ENCODE data around the gene PRIM2.
"Not testable (repeated sequence)": the region's sequence is repeated elsewhere in the genome, so short reads cannot be mapped to it uniquely, and the experiment has no call there.

PRIM2 gene

DNA sequence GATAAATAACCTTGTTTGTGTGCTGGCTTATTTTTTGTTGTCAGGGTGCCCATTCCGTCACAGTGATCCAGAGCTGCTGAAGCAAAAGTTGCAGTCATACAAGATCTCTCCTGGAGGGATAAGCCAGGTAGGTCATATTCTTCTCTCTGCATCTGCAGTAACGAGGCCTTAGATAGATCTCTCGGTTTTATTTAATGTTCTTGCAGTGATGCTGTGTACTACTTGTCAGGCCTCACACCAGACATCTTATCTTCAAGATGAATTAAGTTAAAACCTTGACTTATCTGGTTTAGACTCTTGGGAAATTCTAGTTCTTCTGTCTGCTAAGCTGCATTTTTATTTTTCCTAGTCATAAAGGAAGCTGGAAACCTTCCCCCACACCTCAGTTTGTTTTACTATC, 288.9 kb downstream of the PRIM2 start:
- not testable (repeated sequence) for DNase-seq (ENCODE audit: low read depth in 3 of 3)

DNA sequence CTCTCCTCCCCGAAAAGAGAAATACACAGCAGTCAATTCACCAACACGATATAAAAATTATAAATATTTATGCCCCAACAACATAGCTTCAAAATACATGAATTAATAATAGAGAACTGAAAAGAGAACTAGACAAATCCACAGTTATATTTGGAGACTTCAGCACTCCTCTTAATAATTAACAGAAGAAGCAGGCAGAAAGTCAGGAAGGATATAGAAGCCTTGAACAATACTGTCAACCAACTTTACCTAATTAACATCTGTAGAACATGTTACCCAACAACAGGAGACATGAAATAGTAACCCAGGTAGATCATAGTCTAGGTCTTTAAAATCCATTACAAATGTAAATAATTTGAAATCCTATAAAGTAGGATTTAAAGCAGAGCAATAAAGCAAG, 293.2 kb downstream of the PRIM2 start:
- not testable (repeated sequence) for DNase-seq (ENCODE audit: low read depth in 3 of 3)

DNA sequence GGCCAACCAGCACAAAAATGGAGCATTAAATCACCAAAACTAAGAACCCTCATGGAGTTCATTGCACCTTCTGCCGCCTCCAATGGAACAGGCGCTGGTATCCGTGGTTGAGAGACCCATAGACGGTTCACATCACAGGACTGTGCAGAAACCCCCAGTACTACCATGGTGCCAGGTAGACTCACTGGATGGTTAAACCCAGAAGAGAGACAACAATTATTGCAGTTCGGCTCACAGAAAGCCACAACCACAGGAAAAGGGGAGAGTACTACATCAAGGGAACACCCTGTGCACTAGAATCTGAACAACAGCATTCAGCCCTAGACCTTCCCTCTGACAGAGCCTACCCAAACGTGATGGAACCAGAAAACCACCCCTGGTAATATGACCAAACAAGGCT, 301.5 kb downstream of the PRIM2 start:
- DNase-seq (ENCODE audit: low read depth in 3 of 3), result not testable (repeated sequence)

DNA sequence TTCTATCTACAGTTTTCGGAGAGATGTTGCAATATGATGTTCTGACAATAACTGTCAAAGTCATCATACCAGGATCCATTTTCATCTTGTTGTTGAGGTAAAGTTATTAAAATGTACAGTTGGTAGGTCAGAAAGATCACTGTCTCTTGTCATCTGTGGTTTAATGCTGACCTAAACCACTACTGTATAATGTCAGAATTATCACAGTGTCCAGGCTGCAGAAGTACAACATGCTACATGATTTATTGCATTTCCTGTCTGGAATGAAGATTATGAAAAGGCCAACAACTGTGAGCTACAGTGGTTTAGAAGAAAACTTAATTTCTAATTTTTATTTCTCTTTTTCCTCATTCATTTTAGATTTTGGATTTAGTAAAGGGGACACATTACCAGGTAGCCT, 314.3 kb downstream of the PRIM2 start:
- not testable (repeated sequence) for DNase-seq (ENCODE audit: low read depth in 3 of 3)

DNA sequence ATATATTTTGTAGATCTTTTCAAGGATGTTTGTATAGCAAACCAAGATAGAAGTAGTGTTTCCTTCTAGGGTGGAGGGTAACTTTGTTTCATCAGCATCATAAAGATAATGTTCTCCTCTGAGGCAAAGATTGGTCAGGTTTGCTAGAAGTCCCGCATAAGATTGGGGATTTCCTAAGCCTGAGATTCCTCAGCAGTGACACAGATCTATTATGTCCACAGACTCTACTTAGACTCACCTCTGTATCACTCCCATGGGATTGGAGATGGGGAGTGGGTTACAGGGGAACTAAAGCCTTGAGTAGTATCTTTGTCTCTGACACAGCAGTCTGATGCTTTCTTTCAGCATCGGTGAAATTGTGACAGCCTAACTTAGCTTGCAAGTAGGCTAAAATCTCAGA, 341.1 kb downstream of the PRIM2 start:
- not testable (repeated sequence) for DNase-seq (ENCODE audit: low read depth in 3 of 3)

DNA sequence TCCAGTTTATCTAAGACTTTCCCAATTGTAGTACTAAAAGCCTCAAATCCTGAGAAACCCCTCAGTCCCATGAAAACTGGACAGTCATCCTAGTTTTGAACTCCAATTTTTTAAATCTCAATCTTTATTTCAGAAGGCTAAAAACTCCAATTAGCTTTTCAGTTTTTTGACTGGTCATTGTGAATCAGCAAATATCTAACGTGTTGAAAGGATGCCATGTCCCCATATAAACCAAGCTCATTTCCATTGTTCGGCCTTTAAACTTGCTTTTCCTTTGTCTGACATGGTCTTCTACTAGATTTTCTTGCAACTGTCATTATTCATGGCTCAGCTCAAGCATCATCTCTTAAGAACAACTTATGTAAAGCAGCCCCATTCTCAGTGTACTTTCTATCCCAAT, 342.4 kb downstream of the PRIM2 start:
- not testable (repeated sequence) for DNase-seq (ENCODE audit: low read depth in 3 of 3)

DNA sequence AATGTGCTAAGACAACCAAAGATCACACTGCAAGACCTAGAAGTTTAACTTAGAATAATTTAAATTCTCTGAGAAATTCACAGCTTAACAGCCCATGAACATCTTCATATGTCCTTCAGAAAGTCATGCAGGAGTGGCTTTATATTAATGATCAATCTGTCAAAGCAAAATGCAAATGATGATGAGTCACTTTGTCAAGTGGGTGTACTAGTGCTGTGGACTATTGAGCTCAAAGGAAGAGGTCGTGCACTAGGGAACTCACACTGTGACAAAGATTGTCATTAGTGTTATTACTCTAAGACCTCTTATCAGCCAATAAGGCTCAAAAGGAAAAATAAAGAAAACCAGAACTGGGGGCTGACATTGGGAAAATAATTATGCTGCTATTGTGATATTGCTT, 343.5 kb downstream of the PRIM2 start:
- not testable (repeated sequence) for DNase-seq (ENCODE audit: low read depth in 3 of 3)

DNA sequence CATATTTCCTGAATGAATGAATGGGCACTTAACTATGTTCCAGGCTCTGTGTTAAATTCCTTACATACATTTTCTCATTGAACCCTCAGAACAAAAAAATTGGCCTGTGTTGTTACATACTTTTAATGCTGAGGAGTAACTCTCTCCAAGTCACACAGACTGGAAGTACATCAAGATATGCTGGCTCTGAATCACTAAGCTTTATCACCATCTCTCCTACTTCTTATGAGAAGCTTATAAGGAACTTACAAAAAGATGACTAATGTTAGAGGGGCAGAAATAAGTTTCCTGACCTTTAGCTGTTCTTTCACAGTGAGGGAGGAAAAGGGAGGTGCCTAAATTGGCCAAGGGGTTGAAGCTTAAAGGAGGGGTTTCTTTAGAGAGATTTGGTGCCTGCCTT, 350.7 kb downstream of the PRIM2 start:
- DNase-seq (ENCODE audit: low read depth in 3 of 3), result not testable (repeated sequence)

DNA sequence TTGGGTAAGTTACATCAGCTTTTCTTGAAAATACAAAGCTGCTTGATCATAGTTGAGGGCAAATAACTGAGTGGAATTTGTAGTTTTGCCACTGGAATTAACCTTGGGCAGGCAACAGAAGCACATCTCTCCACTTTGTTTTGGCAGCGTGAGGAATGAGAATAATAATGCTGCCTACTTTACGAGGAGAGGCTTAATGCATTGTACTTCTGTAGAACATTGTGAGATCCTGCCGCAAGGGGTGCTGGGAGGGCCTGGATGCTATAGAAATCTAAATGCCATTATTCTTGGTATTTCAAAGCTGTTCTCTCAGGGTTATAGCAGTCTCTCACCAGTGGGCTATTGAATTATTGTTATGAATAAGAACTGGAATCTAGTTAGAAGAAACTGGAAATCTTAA, 353.8 kb downstream of the PRIM2 start:
- DNase-seq (ENCODE audit: low read depth in 3 of 3), result not testable (repeated sequence)

DNA sequence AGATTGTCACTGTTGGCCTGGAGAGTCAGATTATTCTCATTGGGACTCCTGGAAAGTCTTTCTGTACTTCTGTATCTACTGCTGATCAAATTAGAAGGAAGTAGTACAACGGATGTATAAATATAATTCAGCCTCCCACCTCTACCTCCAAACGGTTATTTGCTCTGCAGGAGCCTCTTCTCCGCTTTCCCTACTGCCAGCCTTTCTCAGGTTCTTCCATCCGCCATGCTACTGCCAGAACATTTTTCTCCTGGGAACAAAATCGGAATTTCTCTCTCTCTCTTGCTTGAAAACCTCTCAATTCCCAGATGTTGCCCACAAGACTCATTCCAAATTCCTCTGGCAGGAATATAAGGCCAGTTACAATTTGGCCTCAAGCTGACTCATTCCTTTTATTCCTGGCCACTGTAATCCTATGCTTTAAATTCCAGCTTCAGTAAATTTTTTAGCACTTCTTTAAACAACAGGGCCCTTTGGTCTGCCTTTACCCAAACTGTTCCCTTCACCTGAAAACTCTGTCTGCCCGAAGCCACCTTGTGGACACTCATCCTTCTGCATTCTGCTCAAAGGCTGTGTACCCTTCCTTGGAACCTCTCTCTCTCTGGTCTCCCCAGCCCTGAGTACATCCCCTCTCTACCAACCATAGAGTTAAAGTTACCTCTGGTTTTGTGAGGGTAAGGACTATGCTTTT, 354.7 kb downstream of the PRIM2 start:
- not testable (repeated sequence) for DNase-seq (ENCODE audit: low read depth in 3 of 3)

DNA sequence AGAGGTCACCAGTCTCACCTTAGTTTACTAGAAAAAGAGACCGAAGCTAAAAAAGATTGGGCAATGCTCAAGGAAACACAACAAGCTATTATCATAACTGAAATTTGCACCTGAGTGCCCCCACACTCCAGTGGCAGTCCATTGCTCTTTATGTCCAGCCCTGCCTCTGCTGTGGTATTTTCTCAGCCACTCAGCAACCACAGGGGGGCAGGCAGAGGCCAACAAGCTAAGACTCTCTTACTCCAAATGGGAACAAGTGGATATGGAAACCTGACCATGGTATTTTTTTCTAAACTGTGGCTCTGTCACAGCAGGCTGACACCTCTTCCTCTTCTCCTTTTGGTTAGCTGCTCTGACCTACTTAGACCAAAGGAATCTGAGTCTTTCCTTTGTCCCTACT, 355.9 kb downstream of the PRIM2 start:
- DNase-seq (ENCODE audit: low read depth in 3 of 3), result not testable (repeated sequence)

DNA sequence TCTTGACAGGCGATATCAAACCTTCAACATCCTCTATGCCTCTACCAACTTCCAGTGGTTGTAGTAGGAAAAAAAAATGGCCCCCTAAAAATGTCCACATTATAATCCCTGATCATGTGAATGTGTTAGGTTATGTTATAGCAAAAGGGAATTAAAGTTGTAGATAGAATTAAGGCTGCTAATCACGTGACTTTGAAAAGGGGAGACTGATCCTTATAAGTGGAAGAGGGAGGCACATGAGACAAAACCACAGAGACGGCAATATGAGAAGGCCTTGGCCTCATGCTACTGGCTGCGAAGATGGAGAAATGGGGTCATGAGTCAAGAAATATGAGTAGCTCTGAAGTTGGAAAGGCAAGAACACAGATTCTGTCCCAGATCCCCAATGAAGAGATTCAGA, 358.0 kb downstream of the PRIM2 start:
- DNase-seq (ENCODE audit: low read depth in 3 of 3), result not testable (repeated sequence)

DNA sequence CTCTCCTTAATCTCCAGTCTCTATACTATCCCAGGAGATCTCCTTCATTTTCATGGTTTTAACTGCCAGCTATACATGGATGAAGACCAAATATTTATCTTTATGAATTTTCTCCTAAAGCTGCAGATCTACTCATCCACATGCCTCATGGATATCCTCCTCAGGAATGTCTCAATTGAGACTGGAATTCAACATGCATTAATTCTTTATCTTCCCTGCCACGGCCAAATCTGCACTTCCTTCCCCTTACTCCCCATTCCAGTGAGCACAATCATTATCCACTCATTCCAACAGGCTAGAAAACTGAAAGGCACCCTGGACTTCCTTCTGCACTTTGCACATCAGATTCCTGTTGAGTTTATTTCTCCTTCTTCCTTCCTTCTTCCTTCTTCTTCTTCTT, 379.0 kb downstream of the PRIM2 start:
- DNase-seq (ENCODE audit: low read depth in 3 of 3), result not testable (repeated sequence)

Data from stimulated activated CD4-positive, alpha-beta T cell treated with anti-CD3 and anti-CD28 coated beads, TNF-alpha, amount 100 ng/mL, for 48 hours (primary cell).